ENCODE data around the gene FUBP3.

- no peak for TF ChIP-seq CTCF (IDR thresholded peaks at IDR 0.05)
- no peak for TF ChIP-seq POLR2A (IDR thresholded peaks at IDR 0.05)
- TF ChIP-seq POLR2AphosphoS5 (IDR thresholded peaks at IDR 0.05), result no peak
- TF ChIP-seq EP300 (IDR thresholded peaks at IDR 0.05), result no peak
These were observed 10.9 kb downstream of the FUBP3 start for GRCh38 chr9:130590305-130590704.

Measured in gastroesophageal sphincter (tissue), 3 donors.